Mesothelial cell of epicardium (in vitro differentiated cells): ENCODE measurements around the gene XPC. TPM values are rescaled to one million over a fixed set of nuclear protein-coding genes. Genes with fewer than 3 reads are reported as not detected.

Experiments used
- DNase-seq, 2 experiments: peaks; one replicate each; pipeline ENCODE4 v3.0.0; 2021; ENCODE audit warnings: low spot score in 2 of 2; ENCODE audit not compliant: unreplicated experiment in 2 of 2
- H3K27ac Mint-ChIP-seq: 2 replicates; pipeline ENCODE4 v1.8.0; 2021; ENCODE audit warnings: mixed read lengths
- H3K27me3 Mint-ChIP-seq: 2 replicates; pipeline ENCODE4 v1.8.0; 2021; ENCODE audit warnings: low read depth, mixed read lengths
- H3K36me3 Mint-ChIP-seq: 2 replicates; pipeline ENCODE4 v1.8.0; 2021; ENCODE audit warnings: mixed read lengths
- H3K4me1 Mint-ChIP-seq: 2 replicates; pipeline ENCODE4 v1.8.0; 2021; ENCODE audit warnings: mixed read lengths
- H3K4me3 Mint-ChIP-seq: 2 replicates; pipeline ENCODE4 v1.8.0; 2021; ENCODE audit warnings: mild to moderate bottlenecking, moderate library complexity, mixed read lengths
- H3K9me3 Mint-ChIP-seq: 2 replicates; pipeline ENCODE4 v1.8.0; 2021; ENCODE audit warnings: mixed read lengths
- CTCF ChIP-seq: fragments of 200-600 bp; sonication (generic); IDR thresholded peaks from one replicate; pipeline ENCODE4 v1.5.0; 2021; ENCODE audit warnings: antibody characterized with exemption; ENCODE audit not compliant: unreplicated experiment
- total RNA-seq: library from RNA; stranded (reverse); gene quantifications from 3 replicates; pipeline ENCODE4 v1.2.1, GENCODE V29; 2021

XPC gene
- total RNA-seq, 1 donor from 2014 or later, result 47.8 TPM

GRCh38 chr3:14139771-14140170 is 38.6 kb downstream of the XPC start:
- no peaks in the 10 kb centered on the region for H3K27me3 Mint-ChIP-seq
- H3K4me1 Mint-ChIP-seq, result peaks cover 20% of the 10 kb centered on the region
- TF ChIP-seq CTCF, result no peak
- DNase-seq, result no peak
- no peaks in the 10 kb centered on the region for H3K9me3 Mint-ChIP-seq
- peaks cover 17% of the 10 kb centered on the region for H3K36me3 Mint-ChIP-seq
- H3K4me3 Mint-ChIP-seq, result no peak overlapping the region
- no peak overlapping the region for H3K27ac Mint-ChIP-seq

- H3K4me1 Mint-ChIP-seq, result peaks cover 14% of the 10 kb centered on the region
- H3K36me3 Mint-ChIP-seq, result peaks cover 17% of the 10 kb centered on the region
- H3K27me3 Mint-ChIP-seq, result no peaks in the 10 kb centered on the region
- DNase-seq, result no peak
- no peak overlapping the region for H3K4me3 Mint-ChIP-seq
- TF ChIP-seq CTCF, result no peak
- H3K27ac Mint-ChIP-seq, result no peak overlapping the region
- H3K9me3 Mint-ChIP-seq, result no peaks in the 10 kb centered on the region
Measured at GRCh38 chr3:14138878-14139655, 39.3 kb downstream of the XPC start.

- H3K4me3 Mint-ChIP-seq, result no peak overlapping the region
- no peak for TF ChIP-seq CTCF
- H3K27me3 Mint-ChIP-seq, result no peaks in the 10 kb centered on the region
- H3K36me3 Mint-ChIP-seq, result peaks cover 17% of the 10 kb centered on the region
- no peak overlapping the region for H3K27ac Mint-ChIP-seq
- peaks cover 8% of the 10 kb centered on the region for H3K4me1 Mint-ChIP-seq
- H3K9me3 Mint-ChIP-seq, result no peaks in the 10 kb centered on the region
- DNase-seq, result no peak
Measured at GRCh38 chr3:14138109-14138877, 40.1 kb downstream of the XPC start.

GRCh38 chr3:14137445-14137844 is 41.0 kb downstream of the XPC start:
- Mint-ChIP-seq H3K9me3 (no peaks in the 10 kb centered on the region), H3K4me1 (peaks cover 1% of the 10 kb centered on the region), H3K27ac (no peak overlapping the region), H3K27me3 (no peaks in the 10 kb centered on the region), H3K4me3 (no peak overlapping the region), H3K36me3 (peaks cover 17% of the 10 kb centered on the region)
- TF ChIP-seq CTCF, result no peak
- no peak for DNase-seq

- Mint-ChIP-seq H3K4me1 (no peaks in the 10 kb centered on the region), H3K27ac (no peak overlapping the region), H3K9me3 (no peaks in the 10 kb centered on the region), H3K36me3 (peaks cover 17% of the 10 kb centered on the region), H3K27me3 (no peaks in the 10 kb centered on the region), H3K4me3 (no peak overlapping the region)
- no peak for TF ChIP-seq CTCF
- DNase-seq, result no peak
Measured at GRCh38 chr3:14137004-14137403, 41.4 kb downstream of the XPC start.
